Astrocyte of the spinal cord (primary cell): ENCODE measurements around the gene CSF3.

Experiments
- DNase-seq: peaks from one replicate; pipeline ENCODE4 v3.0.0; 2011; ENCODE audit warnings: low read depth, low spot score
- H3K4me3 ChIP-seq: 2 replicates; pipeline ENCODE4 v1.5.1; 2011; ENCODE audit warnings: low read depth, mild to moderate bottlenecking, low read length, moderate library complexity
- CTCF ChIP-seq: IDR thresholded peaks from 2 replicates; pipeline ENCODE4 v1.5.1; 2012; ENCODE audit warnings: low read depth, mild to moderate bottlenecking, low read length, inconsistent platforms
- in situ Hi-C: cut with HindIII; loops from 2 replicates; pipeline ENCODE4 v1.10.0; 2017; ENCODE audit warnings: low sequenced_read_pairs

The CSF3 gene

DNA sequence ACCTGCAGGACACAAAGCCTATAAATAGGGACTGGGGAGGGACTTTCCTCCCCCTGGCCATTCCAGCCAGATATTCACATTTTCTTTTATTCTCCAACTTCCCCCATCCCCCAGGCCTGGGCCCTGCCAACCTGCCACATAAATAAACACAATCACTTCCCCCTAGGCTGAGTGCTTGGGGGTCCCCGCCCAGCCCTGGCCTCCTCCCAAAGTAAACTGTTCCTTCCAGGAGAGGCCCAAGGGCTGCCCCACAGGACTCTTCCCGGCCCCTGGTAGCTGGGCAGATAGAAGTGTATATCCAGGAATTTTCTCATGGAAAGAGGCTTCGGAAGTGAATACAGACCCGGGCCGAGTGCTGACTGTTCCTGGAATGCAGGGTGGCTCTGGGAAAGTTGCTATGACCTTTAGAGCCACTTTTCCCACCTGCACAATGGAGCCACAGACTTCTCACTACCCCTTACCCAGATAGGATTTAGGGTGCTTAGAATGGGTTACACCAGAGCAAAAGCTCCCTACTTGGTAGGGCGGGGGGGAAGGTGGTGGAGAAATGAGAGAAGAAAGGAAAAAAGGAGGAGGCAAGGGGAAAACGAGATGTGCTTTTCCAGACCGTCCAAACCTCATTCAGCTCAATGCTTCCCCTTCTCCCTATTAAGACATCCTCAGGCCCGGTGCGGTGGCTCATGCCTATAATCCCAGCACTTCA is 8.5 kb downstream of the CSF3 start:
- in situ Hi-C loops: no loop called here
- peak; percentile 35 for DNase-seq
- no peak overlapping the region for H3K4me3 ChIP-seq
- no peak for TF ChIP-seq CTCF

- no peak for TF ChIP-seq CTCF
Measured at GRCh38 chr17:40024901-40025300, 9.7 kb downstream of the CSF3 start.

GRCh38 chr17:40025559-40025958 is 10.3 kb downstream of the CSF3 start:
- no peak for TF ChIP-seq CTCF
- H3K4me3 ChIP-seq: no peak overlapping the region
- DNase-seq: no peak
- in situ Hi-C loops: no loop called here

More at GRCh38 chr17:40024901-40025300, 9.7 kb downstream of the CSF3 start:
- peak; percentile 69 for DNase-seq
- H3K4me3 ChIP-seq: no peak overlapping the region
- in situ Hi-C loops: no loop called here

- no peak overlapping the region for H3K4me3 ChIP-seq
- DNase-seq: peak; percentile 54
- TF ChIP-seq CTCF: no peak
- in situ Hi-C loops: no loop called here
Measured at GRCh38 chr17:40025991-40026815, 11.0 kb downstream of the CSF3 start.

DNA sequence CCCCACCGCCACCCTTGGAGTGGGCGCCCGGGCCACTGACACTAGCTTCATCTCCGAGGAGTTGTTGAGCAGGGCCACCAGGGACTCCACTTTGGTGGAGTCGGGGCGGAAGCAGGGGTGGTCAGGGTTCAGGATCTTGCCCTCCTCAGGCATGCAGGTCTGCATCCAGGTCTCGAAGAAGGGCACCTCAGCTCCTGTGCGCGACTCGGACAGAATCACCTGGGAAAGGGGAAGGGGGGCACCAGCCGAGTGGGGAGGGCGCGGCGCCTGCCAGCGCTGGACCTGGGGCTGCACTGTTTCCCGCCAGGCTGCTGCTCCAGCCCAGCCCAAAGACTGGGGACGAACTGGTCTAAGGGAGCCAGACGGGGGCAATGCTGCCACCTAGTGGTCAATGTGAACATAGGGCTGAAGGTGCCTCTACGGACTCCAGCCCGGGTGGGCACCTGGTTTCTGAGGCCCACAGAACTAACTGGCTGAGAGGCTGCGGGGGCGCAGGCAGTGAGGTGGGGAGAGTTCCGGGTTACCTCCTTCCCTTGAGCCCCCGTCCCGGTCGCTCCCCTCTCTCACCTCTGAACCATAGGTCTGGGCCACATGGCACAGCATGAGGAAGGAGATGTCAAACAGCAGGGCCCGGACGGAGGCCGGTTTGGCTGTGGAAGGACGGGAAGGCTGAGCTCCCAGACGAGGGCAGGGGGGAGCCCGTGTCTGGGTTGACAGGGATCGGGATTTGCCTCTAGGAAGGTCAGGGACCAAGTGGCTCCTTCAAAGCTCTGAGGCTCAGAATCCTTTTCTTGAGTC is 11.8 kb downstream of the CSF3 start:
- in situ Hi-C loops: no loop called here
- peak; percentile 91 for TF ChIP-seq CTCF
- DNase-seq: peak; percentile 71
- no peak overlapping the region for H3K4me3 ChIP-seq

DNA sequence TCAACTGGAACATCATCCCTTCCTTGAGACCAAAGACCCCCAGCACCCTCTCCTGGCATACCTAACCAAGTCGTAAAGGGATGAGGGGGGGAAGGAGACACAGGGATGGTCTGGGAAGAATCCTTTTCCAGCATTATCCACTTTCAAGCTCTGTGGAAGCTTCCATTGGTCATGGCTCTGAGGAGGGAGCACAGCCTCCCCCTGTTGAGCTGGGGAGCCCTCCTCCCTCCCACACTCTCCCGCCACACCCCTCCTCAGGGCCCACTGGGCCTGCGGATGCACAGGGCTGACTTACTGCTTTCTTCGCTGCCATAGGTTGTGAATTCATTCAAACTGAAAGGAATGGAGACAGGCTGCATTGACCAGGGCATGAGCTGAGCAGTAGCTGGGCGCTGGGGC is 12.4 kb downstream of the CSF3 start:
- TF ChIP-seq CTCF: no peak
- no peak for DNase-seq
- no peak overlapping the region for H3K4me3 ChIP-seq
- in situ Hi-C loops: no loop called here
